ENCODE data around the gene CBS.

CBS gene

DNA sequence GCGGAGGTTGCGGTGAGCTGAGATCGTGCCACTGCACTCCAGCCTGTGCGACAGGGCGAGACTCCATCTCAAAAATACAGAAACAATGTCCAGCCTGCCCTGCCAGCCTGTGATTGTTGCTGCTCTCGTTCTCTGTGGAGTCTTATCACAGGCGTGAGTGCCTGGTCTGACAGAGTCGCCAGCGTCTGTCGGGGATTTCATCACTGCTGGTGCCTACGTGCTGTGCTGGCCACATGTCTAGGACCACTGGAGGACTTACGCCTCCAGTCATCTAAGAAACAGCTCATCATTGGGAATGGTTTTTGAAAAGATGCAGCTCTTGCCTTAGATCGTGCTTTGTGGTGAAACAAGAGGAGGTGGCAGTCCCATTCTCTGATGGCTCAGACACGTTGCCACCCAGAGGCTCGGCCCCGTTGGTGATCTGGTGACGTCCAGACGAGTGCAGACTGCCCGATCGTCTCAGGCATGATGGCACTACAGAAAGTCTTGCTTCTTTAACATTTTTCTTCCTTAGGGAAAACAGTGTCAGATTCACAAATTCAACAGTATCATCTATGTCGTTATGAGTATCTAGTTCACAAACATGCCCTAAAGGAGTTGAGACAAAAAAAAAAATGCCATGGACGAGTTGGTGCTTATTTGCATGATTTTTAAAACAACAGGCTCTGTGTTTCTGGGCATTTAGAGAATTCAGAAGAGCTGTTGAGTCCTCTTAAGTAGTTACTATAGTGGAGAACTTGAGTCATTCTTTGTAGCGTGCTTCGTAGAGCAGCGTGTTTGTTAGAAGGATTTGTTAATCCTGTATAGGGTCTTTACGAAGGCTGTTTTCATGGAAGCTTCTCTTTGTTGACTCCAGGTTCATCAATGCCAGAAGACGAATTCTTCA lies 47.5 kb downstream of the CBS start:
- no peak overlapping the region for H3K27ac ChIP-seq (replicated peaks)
- H3K27me3 ChIP-seq (ENCODE audit: insufficient read depth, poor library complexity, severe bottlenecking): no peaks in the 10 kb centered on the region
- no peak for TF ChIP-seq GABPA (IDR thresholded peaks at IDR 0.05; ENCODE audit: low read depth)
- TF ChIP-seq, protein P1, sequence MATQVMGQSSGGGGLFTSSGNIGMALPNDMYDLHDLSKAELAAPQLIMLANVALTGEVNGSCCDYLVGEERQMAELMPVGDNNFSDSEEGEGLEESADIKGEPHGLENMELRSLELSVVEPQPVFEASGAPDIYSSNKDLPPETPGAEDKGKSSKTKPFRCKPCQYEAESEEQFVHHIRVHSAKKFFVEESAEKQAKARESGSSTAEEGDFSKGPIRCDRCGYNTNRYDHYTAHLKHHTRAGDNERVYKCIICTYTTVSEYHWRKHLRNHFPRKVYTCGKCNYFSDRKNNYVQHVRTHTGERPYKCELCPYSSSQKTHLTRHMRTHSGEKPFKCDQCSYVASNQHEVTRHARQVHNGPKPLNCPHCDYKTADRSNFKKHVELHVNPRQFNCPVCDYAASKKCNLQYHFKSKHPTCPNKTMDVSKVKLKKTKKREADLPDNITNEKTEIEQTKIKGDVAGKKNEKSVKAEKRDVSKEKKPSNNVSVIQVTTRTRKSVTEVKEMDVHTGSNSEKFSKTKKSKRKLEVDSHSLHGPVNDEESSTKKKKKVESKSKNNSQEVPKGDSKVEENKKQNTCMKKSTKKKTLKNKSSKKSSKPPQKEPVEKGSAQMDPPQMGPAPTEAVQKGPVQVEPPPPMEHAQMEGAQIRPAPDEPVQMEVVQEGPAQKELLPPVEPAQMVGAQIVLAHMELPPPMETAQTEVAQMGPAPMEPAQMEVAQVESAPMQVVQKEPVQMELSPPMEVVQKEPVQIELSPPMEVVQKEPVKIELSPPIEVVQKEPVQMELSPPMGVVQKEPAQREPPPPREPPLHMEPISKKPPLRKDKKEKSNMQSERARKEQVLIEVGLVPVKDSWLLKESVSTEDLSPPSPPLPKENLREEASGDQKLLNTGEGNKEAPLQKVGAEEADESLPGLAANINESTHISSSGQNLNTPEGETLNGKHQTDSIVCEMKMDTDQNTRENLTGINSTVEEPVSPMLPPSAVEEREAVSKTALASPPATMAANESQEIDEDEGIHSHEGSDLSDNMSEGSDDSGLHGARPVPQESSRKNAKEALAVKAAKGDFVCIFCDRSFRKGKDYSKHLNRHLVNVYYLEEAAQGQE (IDR thresholded peaks at IDR 0.05; ENCODE audit: insufficient replicate concordance, low read depth): no peak
- no peak for TF ChIP-seq POLR2AphosphoS5 (IDR thresholded peaks at IDR 0.05; ENCODE audit: low read depth)
- TF ChIP-seq, protein P2, sequence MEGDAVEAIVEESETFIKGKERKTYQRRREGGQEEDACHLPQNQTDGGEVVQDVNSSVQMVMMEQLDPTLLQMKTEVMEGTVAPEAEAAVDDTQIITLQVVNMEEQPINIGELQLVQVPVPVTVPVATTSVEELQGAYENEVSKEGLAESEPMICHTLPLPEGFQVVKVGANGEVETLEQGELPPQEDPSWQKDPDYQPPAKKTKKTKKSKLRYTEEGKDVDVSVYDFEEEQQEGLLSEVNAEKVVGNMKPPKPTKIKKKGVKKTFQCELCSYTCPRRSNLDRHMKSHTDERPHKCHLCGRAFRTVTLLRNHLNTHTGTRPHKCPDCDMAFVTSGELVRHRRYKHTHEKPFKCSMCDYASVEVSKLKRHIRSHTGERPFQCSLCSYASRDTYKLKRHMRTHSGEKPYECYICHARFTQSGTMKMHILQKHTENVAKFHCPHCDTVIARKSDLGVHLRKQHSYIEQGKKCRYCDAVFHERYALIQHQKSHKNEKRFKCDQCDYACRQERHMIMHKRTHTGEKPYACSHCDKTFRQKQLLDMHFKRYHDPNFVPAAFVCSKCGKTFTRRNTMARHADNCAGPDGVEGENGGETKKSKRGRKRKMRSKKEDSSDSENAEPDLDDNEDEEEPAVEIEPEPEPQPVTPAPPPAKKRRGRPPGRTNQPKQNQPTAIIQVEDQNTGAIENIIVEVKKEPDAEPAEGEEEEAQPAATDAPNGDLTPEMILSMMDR (IDR thresholded peaks at IDR 0.05; ENCODE audit: insufficient read depth, low read length): no peak
- no peak for TF ChIP-seq SPI1 (IDR thresholded peaks at IDR 0.05; ENCODE audit: borderline replicate concordance, low read depth)
- H3K4me3 ChIP-seq (replicated peaks; ENCODE audit: insufficient read depth, low read length): no peak overlapping the region
- DNase-seq (ENCODE audit: low read depth in 1 of 2, low spot score in 1 of 2): no peak

DNA sequence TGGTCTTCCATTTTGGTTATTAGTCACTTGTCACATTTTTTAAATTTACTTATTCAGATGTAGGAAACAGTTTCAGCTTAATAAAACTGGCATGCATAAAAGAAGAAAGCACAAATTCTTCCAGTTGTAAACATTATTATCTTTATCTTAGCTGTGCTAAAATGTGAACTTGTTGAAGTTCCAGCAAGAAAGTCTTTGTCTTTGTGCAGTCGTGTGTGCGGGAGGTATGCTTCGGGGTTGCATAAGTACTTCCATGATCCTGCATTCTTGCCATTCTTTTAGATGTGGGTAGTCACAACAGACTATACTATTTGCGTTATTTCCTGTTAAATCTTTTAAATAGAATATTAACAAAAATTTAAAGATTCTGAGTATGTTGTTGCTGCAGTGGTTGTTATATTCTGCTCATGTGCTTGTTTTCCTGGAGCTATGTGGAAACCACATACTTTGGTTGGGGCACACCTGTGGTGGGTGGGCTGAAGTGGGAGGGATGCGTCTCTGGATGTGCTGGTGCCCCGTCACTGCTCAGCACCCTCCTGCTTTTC lies 49.9 kb downstream of the CBS start:
- Histone ChIP-seq H3K4me3 (replicated peaks; ENCODE audit: insufficient read depth, low read length) (no peak overlapping the region), H3K27me3 (ENCODE audit: insufficient read depth, poor library complexity, severe bottlenecking) (no peaks in the 10 kb centered on the region), H3K27ac (replicated peaks) (no peak overlapping the region)
- TF ChIP-seq POLR2AphosphoS5 (IDR thresholded peaks at IDR 0.05; ENCODE audit: low read depth) (no peak), GABPA (IDR thresholded peaks at IDR 0.05; ENCODE audit: low read depth) (no peak), SPI1 (IDR thresholded peaks at IDR 0.05; ENCODE audit: borderline replicate concordance, low read depth) (no peak)
- TF ChIP-seq, protein P1 (IDR thresholded peaks at IDR 0.05; ENCODE audit: insufficient replicate concordance, low read depth): no peak
- TF ChIP-seq, protein P2 (IDR thresholded peaks at IDR 0.05; ENCODE audit: insufficient read depth, low read length): no peak
- no peak for DNase-seq (ENCODE audit: low read depth in 1 of 2, low spot score in 1 of 2)

DNA sequence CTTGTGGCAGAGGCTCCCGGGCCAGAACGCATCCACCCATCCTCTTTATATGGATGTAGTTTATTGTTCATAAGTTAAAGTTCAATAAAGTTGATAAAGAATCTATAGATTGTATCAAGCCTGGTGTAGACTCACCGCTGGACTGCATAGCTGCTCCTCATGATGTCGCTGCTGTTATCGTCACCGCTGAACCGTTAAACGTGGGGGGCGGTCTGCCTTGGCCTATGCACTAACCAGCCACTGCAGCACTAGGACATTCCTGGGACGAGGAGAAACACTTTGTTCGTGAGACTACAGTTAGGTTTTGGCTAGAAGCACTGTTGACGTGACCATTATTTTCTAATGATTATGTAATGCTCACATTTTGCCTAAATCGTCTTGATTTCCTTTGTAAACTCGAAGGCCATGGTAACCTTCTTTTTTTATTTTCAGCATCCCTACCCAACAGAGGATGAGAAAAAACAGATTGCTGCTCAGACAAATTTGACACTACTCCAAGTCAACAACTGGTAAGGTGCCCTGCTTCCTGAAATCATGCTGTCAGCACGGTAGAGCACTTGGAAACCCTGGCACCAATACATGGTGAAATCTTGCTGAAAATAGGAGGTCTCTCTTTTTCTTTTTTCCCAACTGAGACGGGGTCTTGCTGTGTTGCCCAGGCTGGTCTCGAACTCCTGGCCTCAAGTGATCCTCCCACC lies 51.0 kb downstream of the CBS start:
- no peak for DNase-seq (ENCODE audit: low read depth in 1 of 2, low spot score in 1 of 2)
- TF ChIP-seq POLR2AphosphoS5 (IDR thresholded peaks at IDR 0.05; ENCODE audit: low read depth): no peak
- TF ChIP-seq, protein P2 (IDR thresholded peaks at IDR 0.05; ENCODE audit: insufficient read depth, low read length): no peak
- no peak for TF ChIP-seq SPI1 (IDR thresholded peaks at IDR 0.05; ENCODE audit: borderline replicate concordance, low read depth)
- no peak for TF ChIP-seq GABPA (IDR thresholded peaks at IDR 0.05; ENCODE audit: low read depth)
- TF ChIP-seq, protein P1 (IDR thresholded peaks at IDR 0.05; ENCODE audit: insufficient replicate concordance, low read depth): no peak
- Histone ChIP-seq H3K27ac (replicated peaks) (no peak overlapping the region), H3K4me3 (replicated peaks; ENCODE audit: insufficient read depth, low read length) (no peak overlapping the region), H3K27me3 (ENCODE audit: insufficient read depth, poor library complexity, severe bottlenecking) (no peaks in the 10 kb centered on the region)
